Activated CD8-positive, alpha-beta T cell treated with anti-CD3 and anti-CD28 coated beads for 36 hours (primary cell): ENCODE measurements around the gene CD244. TPM values are rescaled to one million over a fixed set of nuclear protein-coding genes. Genes with fewer than 3 reads are reported as not detected.
A peak's percentile ranks its signal among the peaks of the same experiment; 100 is the strongest.

Experiments used
- ATAC-seq: fragments of 200-7000 bp; cut with Tn5 transposase; one replicate; pipeline ENCODE4 v1.10.0; 2021; ENCODE audit warnings: mild to moderate bottlenecking, moderate library complexity
- CTCF ChIA-PET: fragments of 350-600 bp; sonication (Branson Sonifier 250); formaldehyde crosslinking; loops from one replicate; lab custom pipeline; 2021; ENCODE audit warnings: antibody characterized with exemption; lab: Charles Lee
- POLR2A ChIA-PET: fragments of 350-600 bp; sonication (Branson Sonifier 250); formaldehyde crosslinking; loops from one replicate; lab custom pipeline; 2021; ENCODE audit warnings: antibody characterized with exemption; lab: Charles Lee
- DNase-seq: peaks from one replicate; pipeline ENCODE4 v3.0.0-alpha.2; 2020
- H3K27ac Mint-ChIP-seq: one replicate; pipeline ENCODE4 v1.8.0; 2021; ENCODE audit warnings: mild to moderate bottlenecking, mixed read lengths
- H3K27me3 Mint-ChIP-seq: one replicate; pipeline ENCODE4 v1.8.0; 2021; ENCODE audit warnings: mixed read lengths
- H3K36me3 Mint-ChIP-seq: one replicate; pipeline ENCODE4 v1.8.0; 2021; ENCODE audit warnings: low read depth, mixed read lengths
- H3K4me1 Mint-ChIP-seq: one replicate; pipeline ENCODE4 v1.8.0; 2021; ENCODE audit warnings: low read depth, mixed read lengths
- H3K4me3 Mint-ChIP-seq: one replicate; pipeline ENCODE4 v1.8.0; 2021; ENCODE audit warnings: mild to moderate bottlenecking, moderate library complexity, mixed read lengths
- H3K9me3 Mint-ChIP-seq: one replicate; pipeline ENCODE4 v1.8.0; 2021; ENCODE audit warnings: mixed read lengths
- intact Hi-C: fragments of 100-400 bp; cut with micrococcal nuclease; formaldehyde crosslinking; loops from one replicate; pipeline ENCODE4 v1.10.0; 2022
- total RNA-seq, 2 experiments: library from RNA; stranded (reverse); gene quantifications; one replicate each; pipeline ENCODE4 v1.2.3, GENCODE V29; 2021
- TF ChIP-seq, protein P1 (sequence below): fragments of 200-600 bp; IDR thresholded peaks from one replicate; pipeline ENCODE4 v1.8.0; 2022; ENCODE audit warnings: antibody characterized with exemption, mild to moderate bottlenecking

Gene CD244
- total RNA-seq, 2 experiments from 2014 or later = 1.4 to 1.8 TPM

DNA sequence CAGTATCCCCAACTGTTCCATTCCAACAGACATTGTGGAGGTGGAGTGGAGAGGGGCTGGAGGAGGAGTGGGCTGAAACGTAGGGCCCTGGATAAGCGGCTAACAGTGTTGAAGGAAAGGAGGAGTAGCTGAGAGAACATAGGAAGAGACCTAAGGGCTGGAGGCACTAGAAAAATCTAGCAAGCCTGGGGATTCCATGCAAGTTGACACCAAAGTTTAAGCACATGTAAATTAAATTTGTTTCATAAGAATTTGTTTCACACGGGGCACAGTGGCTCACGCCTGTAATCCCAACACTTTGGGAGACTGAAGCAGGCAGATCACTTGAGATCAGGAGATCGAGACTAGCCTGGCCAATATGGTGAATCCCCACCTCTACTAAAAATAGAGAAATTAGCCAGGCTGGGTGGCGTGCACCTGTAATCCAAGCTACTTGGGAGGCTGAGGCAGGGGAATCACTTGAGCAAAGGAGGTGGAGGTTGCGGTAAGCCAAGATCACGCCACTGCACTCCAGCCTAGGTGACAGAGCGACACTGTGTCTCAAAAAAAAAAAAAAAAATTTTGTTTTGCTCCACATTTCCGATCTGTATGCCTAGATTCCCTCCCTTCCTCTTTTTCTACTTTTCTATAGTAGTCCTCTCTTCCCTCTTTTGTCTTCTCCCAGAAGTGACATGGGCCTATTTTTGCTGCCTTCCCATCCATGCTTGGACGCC lies 530 bp upstream of the CD244 start:
- ATAC-seq = peak; percentile 7
- POLR2A ChIA-PET = interaction anchor here (0.9 kb wide), 1 partner anchor 12 kb away, joined by 3 read pairs; no protein-coding TSS in a partner anchor
- Mint-ChIP-seq H3K27me3 (no peaks in the 10 kb centered on the region), H3K4me1 (peaks cover 35% of the 10 kb centered on the region), H3K9me3 (no peaks in the 10 kb centered on the region), H3K27ac (no peak overlapping the region), H3K36me3 (no peaks in the 10 kb centered on the region), H3K4me3 (no peak overlapping the region)
- no peak for DNase-seq
- TF ChIP-seq, protein P1, sequence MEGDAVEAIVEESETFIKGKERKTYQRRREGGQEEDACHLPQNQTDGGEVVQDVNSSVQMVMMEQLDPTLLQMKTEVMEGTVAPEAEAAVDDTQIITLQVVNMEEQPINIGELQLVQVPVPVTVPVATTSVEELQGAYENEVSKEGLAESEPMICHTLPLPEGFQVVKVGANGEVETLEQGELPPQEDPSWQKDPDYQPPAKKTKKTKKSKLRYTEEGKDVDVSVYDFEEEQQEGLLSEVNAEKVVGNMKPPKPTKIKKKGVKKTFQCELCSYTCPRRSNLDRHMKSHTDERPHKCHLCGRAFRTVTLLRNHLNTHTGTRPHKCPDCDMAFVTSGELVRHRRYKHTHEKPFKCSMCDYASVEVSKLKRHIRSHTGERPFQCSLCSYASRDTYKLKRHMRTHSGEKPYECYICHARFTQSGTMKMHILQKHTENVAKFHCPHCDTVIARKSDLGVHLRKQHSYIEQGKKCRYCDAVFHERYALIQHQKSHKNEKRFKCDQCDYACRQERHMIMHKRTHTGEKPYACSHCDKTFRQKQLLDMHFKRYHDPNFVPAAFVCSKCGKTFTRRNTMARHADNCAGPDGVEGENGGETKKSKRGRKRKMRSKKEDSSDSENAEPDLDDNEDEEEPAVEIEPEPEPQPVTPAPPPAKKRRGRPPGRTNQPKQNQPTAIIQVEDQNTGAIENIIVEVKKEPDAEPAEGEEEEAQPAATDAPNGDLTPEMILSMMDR = no peak
- CTCF ChIA-PET = interaction anchor here (1.6 to 5.4 kb wide), 7 partner anchors 10 to 90 kb away, joined by 6 to 42 read pairs (median 12); partner anchors contain the start of gene ITLN2
- intact Hi-C loops = no loop called here

DNA sequence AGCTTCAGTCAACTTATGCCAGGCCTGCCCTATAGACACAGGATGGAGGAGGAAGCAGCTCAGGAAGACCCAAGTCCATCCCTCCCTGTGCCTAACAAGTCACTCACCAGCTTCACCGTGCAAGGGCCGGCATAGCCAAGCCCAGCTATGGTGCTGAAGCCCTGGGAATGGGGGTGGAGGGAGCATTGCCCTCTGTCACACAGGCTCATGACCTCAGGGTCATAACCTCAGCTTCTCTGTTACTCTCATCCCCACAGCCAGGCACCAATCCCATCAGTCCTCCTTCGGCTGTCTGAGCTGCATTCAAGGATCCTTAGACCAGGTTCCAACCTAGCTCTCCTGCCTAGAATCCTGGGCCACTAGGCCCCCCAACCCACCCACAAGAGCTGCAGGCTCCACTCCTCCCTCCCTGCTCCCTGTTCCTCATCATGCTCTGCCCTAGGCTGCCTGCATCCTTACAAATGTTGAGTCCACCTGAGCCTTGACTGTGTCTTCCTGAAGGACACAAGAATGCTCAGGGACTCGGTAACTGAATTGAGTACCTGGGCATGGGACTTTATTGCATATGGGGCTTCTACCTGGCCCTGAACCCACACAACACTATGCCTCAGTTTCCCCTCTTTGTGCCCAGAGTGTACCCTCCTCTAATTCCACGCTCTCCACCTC lies 1.7 kb downstream of the CD244 start:
- Mint-ChIP-seq H3K4me1 (peaks cover 32% of the 10 kb centered on the region), H3K27ac (no peak overlapping the region), H3K4me3 (peak overlapping the region; percentile 17), H3K27me3 (no peaks in the 10 kb centered on the region), H3K36me3 (no peaks in the 10 kb centered on the region), H3K9me3 (no peaks in the 10 kb centered on the region)
- TF ChIP-seq, protein P1 = no peak
- DNase-seq (no peak), ATAC-seq (no peak)
- intact Hi-C loops = no loop called here
- ChIA-PET CTCF (interaction anchor here (0.7 to 1.3 kb wide), 5 partner anchors 22 to 90 kb away, joined by 3 to 8 read pairs (median 3); no protein-coding TSS in a partner anchor), POLR2A (interaction anchor here (1.5 kb wide), 1 partner anchor 182 kb away, joined by 4 read pairs; no protein-coding TSS in a partner anchor)

DNA sequence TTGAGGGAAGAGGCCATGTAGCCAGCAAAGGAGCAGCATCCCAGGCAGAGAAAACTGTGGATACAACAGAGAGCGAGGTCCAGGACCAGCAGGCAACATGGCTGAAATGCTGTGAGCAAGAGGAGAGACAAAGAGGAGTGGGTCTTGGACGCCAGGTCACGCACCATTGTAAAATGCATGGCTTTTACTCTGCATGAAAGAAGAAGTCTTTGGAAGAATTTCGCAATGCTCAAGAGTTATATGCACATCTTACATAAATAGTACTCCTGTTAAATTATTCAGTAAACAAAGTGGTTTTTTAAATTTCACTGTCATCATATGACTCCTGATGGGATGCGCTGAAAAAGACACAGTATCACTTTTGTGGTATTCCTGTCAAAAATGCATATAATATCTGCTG lies 3.5 kb downstream of the CD244 start:
- ChIA-PET CTCF (interaction anchor here (0.8 to 5.2 kb wide), 3 partner anchors 15 to 92 kb away, joined by 3 to 39 read pairs (median 3); no protein-coding TSS in a partner anchor), POLR2A (interaction anchor here (0.7 kb wide), 1 partner anchor 17 kb away, joined by 3 read pairs; no protein-coding TSS in a partner anchor)
- Mint-ChIP-seq H3K27me3 (no peaks in the 10 kb centered on the region), H3K4me1 (peaks cover 31% of the 10 kb centered on the region), H3K9me3 (no peaks in the 10 kb centered on the region), H3K36me3 (no peaks in the 10 kb centered on the region), H3K4me3 (no peak overlapping the region), H3K27ac (no peak overlapping the region)
- DNase-seq = no peak
- intact Hi-C loops = no loop called here
- ATAC-seq = no peak
- TF ChIP-seq, protein P1 = no peak

DNA sequence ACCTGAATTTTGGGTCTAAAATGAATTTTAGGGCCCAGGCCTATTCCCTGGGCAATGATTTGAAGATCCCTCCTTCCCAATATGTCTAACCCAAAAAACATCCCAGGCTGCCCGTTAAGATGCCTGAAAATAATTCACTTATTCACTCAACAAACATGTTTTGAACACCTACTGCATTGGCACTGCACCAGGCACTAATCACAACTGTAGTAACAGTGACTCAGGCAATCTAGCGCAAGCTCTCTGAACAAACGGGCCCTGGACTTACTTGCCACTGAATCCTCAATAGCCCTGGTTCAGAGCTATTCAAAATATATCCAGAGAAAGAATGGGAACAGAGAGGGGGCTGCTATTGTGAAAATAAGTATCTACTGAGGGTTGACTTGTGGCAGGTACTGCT lies 4.2 kb downstream of the CD244 start:
- Mint-ChIP-seq H3K4me3 (no peak overlapping the region), H3K27ac (no peak overlapping the region), H3K36me3 (no peaks in the 10 kb centered on the region), H3K4me1 (peaks cover 30% of the 10 kb centered on the region), H3K9me3 (no peaks in the 10 kb centered on the region), H3K27me3 (no peaks in the 10 kb centered on the region)
- ChIA-PET POLR2A (interaction anchor here (0.7 kb wide), 1 partner anchor 17 kb away, joined by 3 read pairs; no protein-coding TSS in a partner anchor), CTCF (interaction anchor here (1.2 to 5.2 kb wide), 2 partner anchors 14 to 22 kb away, joined by 3 to 39 read pairs; no protein-coding TSS in a partner anchor)
- no peak for DNase-seq
- TF ChIP-seq, protein P1 = no peak
- intact Hi-C loops = no loop called here
- no peak for ATAC-seq
